ENCODE measurements around the gene PPIF. TPM values are rescaled to one million over a fixed set of nuclear protein-coding genes. Genes with fewer than 3 reads are reported as not detected.
A peak's percentile ranks its signal among the peaks of the same experiment; 100 is the strongest.

PPIF gene
- total and polyA plus RNA-seq, 2 of the 13 experiments (the other 11 are each of a cell fraction or from before 2014, with no cell fraction given), result 147 to 157 TPM

DNA sequence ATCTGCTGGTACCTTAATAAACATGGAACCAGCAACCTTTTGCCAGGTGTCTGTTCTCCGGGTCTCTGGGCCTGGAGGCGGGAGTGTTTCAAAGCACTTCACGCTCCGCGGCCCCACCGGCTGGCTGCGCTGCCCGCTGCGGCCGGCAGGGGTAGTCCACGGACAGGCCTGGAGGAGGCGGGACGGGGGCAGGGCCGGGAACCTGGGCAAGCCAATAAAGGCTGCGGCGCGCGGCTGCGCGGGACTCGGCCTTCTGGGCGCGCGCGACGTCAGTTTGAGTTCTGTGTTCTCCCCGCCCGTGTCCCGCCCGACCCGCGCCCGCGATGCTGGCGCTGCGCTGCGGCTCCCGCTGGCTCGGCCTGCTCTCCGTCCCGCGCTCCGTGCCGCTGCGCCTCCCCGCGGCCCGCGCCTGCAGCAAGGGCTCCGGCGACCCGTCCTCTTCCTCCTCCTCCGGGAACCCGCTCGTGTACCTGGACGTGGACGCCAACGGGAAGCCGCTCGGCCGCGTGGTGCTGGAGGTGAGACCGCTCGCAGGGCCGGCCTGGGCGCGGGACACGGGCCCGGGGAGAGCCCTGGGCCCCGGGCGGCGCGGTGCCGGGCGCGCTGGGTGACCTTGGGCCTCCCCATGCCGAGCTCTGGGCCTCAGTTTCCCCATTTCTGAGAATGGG lies at the start of gene PPIF (continued):
- TF ChIP-seq ZNF3 (CRISPR knock-in tag; IDR thresholded peaks at IDR 0.05), result no peak
- peak; percentile 87 for TF ChIP-seq XRCC5 (optimal IDR thresholded peaks at IDR 0.05; ENCODE audit: low read length)
- peak; percentile 19; the same call in 1 of the 2 replicates for TF ChIP-seq TARDBP (CRISPR knock-in tag; IDR thresholded peaks at IDR 0.05)
- no peak for TF ChIP-seq SUZ12 (IDR thresholded peaks at IDR 0.05; ENCODE audit: low read depth, low read length)
- TF ChIP-seq IRF2 (CRISPR knock-in tag; IDR thresholded peaks at IDR 0.05), result peak; percentile 4; the same call in 1 of the 2 replicates
- no peak for TF ChIP-seq ARNTL (CRISPR knock-in tag; IDR thresholded peaks at IDR 0.05)
- no peak for TF ChIP-seq ZBTB7A (CRISPR knock-in tag; IDR thresholded peaks at IDR 0.05)
- no peak for TF ChIP-seq BATF2 (CRISPR knock-in tag; IDR thresholded peaks at IDR 0.05)
- TF ChIP-seq, protein P1, sequence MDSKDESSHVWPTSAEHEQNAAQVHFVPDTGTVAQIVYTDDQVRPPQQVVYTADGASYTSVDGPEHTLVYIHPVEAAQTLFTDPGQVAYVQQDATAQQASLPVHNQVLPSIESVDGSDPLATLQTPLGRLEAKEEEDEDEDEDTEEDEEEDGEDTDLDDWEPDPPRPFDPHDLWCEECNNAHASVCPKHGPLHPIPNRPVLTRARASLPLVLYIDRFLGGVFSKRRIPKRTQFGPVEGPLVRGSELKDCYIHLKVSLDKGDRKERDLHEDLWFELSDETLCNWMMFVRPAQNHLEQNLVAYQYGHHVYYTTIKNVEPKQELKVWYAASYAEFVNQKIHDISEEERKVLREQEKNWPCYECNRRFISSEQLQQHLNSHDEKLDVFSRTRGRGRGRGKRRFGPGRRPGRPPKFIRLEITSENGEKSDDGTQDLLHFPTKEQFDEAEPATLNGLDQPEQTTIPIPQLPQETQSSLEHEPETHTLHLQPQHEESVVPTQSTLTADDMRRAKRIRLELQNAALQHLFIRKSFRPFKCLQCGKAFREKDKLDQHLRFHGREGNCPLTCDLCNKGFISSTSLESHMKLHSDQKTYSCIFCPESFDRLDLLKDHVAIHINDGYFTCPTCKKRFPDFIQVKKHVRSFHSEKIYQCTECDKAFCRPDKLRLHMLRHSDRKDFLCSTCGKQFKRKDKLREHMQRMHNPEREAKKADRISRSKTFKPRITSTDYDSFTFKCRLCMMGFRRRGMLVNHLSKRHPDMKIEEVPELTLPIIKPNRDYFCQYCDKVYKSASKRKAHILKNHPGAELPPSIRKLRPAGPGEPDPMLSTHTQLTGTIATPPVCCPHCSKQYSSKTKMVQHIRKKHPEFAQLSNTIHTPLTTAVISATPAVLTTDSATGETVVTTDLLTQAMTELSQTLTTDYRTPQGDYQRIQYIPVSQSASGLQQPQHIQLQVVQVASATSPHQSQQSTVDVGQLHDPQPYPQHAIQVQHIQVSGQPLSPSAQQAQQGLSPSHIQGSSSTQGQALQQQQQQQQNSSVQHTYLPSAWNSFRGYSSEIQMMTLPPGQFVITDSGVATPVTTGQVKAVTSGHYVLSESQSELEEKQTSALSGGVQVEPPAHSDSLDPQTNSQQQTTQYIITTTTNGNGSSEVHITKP (CRISPR knock-in tag; IDR thresholded peaks at IDR 0.05; ENCODE audit: low read depth), result no peak
- 0 out of 2 replicates have a peak, but pooled peaks have one; percentile 15 for TF ChIP-seq MIXL1 (CRISPR knock-in tag; IDR thresholded peaks at IDR 0.05)
- TF ChIP-seq ZNF143 (CRISPR knock-in tag; IDR thresholded peaks at IDR 0.05), result no peak
- peak; percentile 97 to 98 for TF ChIP-seq POLR2A (IDR thresholded peaks at IDR 0.05; ENCODE audit: insufficient read depth in 1 of 2, low read depth in 2 of 2, low read length in 2 of 2)
- TF ChIP-seq ATF3 (CRISPR knock-in tag; IDR thresholded peaks at IDR 0.05), result no peak
- TF ChIP-seq CHCHD3 (CRISPR knock-in tag; IDR thresholded peaks at IDR 0.05), result peak; percentile 49; the same call in 1 of the 2 replicates
- peak; percentile 81; the same call in 1 of the 2 replicates for TF ChIP-seq ZMYM4 (CRISPR knock-in tag; IDR thresholded peaks at IDR 0.05)
- TF ChIP-seq ZNF614 (CRISPR knock-in tag; IDR thresholded peaks at IDR 0.05; ENCODE audit: borderline replicate concordance), result peak; percentile 63; the same call in 1 of the 2 replicates
- no peak for TF ChIP-seq JUN (CRISPR knock-in tag; IDR thresholded peaks at IDR 0.05)

Data from HepG2 (cell line).